GM12873 (cell line): ENCODE data around the gene ARHGAP23.

Experiments used
- TF ChIP-seq, protein P1 (sequence below): IDR thresholded peaks from 2 replicates; pipeline ENCODE4 v1.5.1; 2012; ENCODE audit warnings: low read depth, mild to moderate bottlenecking, moderate library complexity, low read length, control low read depth; ENCODE audit not compliant: insufficient read depth; ENCODE audit errors: missing control alignments

Gene ARHGAP23

DNA sequence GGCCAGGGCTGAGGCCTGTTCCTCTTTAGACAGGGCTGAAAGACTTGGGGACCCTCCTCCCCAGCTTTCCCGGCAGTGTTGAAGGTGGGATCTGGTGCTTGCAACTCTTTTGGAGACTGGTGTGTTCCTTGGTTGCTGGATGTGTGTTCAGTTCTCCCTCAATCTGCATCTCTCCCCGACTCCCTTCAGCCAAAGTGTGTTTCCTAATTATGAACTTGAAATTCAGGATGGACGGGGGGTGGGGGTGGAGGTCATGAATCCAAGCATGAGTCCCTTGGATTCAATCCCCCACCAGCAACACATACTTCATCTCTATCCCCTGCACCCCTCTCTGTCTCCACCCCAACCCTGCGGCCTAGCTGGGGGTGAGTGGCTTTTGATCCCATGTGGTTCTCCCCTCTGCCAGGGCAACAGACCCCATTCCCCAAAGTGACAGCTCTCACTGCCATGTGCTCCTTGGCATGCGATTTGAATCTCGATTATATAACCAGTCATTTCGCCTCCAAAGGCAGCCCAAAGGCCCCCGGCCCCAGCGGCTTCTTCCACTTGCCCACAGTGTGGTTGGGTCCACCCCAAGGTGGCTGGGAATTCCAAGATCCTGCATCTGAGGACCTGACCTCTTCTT lies 1.3 kb downstream of the ARHGAP23 start:
- TF ChIP-seq, protein P1, sequence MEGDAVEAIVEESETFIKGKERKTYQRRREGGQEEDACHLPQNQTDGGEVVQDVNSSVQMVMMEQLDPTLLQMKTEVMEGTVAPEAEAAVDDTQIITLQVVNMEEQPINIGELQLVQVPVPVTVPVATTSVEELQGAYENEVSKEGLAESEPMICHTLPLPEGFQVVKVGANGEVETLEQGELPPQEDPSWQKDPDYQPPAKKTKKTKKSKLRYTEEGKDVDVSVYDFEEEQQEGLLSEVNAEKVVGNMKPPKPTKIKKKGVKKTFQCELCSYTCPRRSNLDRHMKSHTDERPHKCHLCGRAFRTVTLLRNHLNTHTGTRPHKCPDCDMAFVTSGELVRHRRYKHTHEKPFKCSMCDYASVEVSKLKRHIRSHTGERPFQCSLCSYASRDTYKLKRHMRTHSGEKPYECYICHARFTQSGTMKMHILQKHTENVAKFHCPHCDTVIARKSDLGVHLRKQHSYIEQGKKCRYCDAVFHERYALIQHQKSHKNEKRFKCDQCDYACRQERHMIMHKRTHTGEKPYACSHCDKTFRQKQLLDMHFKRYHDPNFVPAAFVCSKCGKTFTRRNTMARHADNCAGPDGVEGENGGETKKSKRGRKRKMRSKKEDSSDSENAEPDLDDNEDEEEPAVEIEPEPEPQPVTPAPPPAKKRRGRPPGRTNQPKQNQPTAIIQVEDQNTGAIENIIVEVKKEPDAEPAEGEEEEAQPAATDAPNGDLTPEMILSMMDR, result no peak

DNA sequence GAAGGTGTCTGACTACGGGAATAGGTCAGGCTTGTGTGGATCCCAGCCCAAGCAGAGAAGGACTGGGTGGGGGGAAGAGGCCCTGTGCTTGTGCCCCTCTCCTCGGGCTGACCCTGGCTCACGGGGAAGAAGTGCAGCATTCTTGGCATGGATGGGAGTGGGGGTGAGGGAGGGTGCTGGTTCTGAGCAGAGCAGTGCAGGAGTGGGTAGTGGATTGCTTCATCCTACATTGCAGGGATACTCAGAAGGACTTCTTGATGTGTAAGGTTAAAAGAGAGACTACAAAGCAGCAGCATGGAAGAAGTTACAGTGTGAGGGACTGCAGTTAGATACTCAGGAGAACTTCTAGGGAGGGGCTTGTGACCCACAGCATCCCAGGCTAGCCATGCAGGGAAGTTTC lies 2.1 kb downstream of the ARHGAP23 start:
- TF ChIP-seq, protein P1, result no peak

DNA sequence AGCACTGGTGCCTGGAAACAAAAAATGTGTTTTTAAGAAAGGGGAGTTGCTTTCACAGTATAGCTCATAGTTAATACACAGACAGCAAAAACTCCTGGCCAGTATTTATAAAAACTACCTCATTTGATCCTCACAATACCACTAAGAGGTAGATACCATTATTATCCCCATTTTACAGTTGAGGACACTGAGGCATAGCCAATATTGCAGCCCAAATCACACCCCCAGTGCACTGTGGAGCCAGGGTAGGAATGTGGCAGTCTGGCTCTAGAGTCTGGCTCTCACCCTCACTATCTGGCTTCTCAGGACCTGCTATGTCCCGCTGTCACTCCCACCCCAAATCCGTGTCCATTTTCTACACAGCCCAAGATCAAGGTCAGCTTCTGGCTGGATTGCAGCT lies 2.6 kb downstream of the ARHGAP23 start:
- TF ChIP-seq, protein P1, result no peak

DNA sequence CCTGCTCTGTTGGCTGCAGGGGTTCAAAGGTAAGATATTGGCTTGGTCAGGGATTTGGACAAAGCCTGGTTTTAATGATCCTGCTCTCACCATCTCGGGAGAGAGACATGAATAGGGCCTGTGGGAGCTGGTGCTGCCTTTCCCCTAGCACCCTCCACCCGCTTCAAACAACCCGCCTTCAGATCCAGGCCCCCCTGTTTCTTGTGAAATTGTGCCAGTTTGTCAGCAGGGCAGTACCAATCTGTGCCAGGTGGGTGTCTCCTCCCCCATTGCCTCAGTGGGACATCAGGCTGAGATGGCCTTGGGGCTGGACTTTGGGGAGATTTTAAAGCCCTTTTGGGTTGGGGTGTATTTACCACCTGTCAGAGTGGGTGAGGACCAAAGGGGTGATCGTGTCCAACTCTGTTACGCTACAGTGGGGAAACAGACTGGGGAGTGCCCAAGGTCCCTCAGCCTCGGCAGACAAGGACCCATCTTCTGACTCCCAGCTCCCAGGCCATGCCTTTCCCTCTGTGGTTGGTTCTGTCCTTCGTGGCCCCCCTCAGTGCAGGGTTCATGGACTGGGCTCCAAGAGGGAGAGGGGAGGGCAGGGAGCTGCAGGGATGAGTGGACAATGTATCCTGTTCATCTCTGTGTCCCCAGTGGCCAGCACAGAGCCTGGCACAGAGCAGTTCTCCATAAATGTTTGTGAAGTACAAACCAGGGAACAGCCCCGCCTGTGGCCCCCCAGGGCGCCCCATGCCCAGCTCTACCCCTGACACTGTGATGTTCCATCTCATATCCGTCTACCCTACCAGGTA lies 3.3 kb downstream of the ARHGAP23 start:
- TF ChIP-seq, protein P1, result no peak

DNA sequence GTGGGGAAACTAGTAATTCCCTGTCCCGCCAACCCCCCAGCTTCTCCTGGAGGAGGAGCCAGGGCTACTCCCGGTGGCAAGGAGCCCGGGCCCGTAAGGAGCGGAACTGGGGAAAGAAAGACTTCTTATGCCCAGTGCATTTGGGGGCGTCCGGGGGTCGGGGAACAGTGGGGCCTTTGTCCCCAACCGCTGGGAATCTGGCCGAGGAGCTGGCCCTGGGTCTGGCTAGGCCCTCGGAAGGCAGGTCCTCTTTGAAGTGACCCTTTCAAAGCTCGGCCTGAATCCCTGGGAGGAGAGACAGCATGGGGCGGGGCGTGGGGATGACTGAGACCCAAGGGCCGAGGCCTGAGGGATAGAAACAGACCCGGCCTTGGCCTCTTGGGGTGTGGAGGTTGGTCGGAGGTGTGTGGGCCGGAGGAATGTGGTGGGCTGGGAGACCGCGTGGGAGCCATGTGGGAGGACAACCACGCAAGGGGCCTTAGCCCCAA lies 6.0 kb downstream of the ARHGAP23 start:
- TF ChIP-seq, protein P1, result no peak

DNA sequence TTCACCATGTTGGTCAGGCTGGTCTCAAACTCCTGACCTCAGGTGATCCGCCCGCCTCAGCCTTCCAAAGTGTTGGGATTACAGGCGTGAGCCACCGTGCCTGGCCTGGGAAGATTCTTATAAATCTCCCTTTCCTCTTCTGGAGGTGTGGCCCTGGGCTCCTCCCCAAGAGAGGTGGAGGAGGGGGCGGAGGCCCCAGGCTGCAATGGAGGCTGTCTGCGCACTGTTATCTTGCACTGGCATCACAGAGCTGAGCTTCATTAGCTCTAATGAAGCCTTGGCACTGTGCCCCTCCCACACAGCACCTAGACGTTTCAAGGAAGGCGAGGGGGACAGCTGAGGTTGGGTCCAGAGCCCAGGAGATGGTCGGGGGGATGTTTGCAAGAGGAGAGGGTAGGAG lies 7.5 kb downstream of the ARHGAP23 start:
- TF ChIP-seq, protein P1, result no peak

DNA sequence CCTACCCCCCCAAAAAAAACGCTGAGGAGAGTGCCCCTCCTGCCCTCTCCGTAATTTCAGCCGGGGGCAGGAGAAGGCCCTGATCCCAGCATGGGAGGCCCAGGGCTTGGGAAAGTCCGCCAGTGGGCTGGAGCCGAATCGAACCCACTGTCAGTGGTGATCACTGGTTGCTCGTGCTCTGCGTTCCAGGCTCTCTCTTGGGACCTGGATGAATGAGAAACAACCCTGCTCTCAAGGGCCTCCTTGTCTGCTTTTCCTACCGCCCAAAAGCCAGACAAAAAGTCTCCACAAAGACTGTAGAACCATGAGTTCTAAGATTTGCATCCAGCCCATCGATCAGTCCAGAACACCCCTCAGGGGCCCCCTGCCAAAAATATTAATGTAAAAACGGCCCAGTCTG lies 8.1 kb downstream of the ARHGAP23 start:
- TF ChIP-seq, protein P1, result no peak
